Astrocyte (in vitro differentiated cells and primary cell): ENCODE measurements around the gene MAS1. TPM values are rescaled to one million over a fixed set of nuclear protein-coding genes. Genes with fewer than 3 reads are reported as not detected.
A peak's percentile ranks its signal among the peaks of the same experiment; 100 is the strongest.
"Not testable (repeated sequence)": the region's sequence is repeated elsewhere in the genome, so short reads cannot be mapped to it uniquely, and the experiment has no call there.

Source experiments
- DNase-seq: peaks from one replicate; pipeline ENCODE4 v3.0.0-alpha.2; 2010; ENCODE audit warnings: low read depth
- FAIRE-seq: peaks from 2 replicates; lab custom pipeline; 2011; peaks lifted over from hg19 to GRCh38; lab: Jason Lieb, UNC
- H2AFZ ChIP-seq: 2 replicates; pipeline ENCODE4 v1.6.0; 2012; ENCODE audit warnings: low read depth, low read length, inconsistent platforms
- H3K27ac ChIP-seq: 2 replicates; pipeline ENCODE4 v1.5.1; 2011; ENCODE audit warnings: low read depth, low read length, inconsistent platforms
- H3K27me3 ChIP-seq: 2 replicates; pipeline ENCODE4 v1.6.0; 2011; ENCODE audit warnings: low read length, inconsistent platforms; ENCODE audit not compliant: insufficient read depth
- H3K36me3 ChIP-seq: 2 replicates; pipeline ENCODE4 v1.5.1; 2011; ENCODE audit warnings: low read length, inconsistent platforms; ENCODE audit not compliant: insufficient read depth
- H3K4me1 ChIP-seq: 2 replicates; pipeline ENCODE4 v1.5.1; 2011; ENCODE audit warnings: low read length, inconsistent platforms; ENCODE audit not compliant: insufficient read depth
- H3K4me2 ChIP-seq: 2 replicates; pipeline ENCODE4 v1.6.0; 2012; ENCODE audit warnings: low read length, inconsistent platforms
- H3K4me3 ChIP-seq: 2 replicates; pipeline ENCODE4 v1.5.1; 2011; ENCODE audit warnings: low read depth, mild to moderate bottlenecking, low read length, inconsistent platforms; ENCODE audit not compliant: insufficient read depth
- H3K79me2 ChIP-seq: 2 replicates; pipeline ENCODE4 v1.6.0; 2012; ENCODE audit warnings: mild to moderate bottlenecking, low read length, inconsistent platforms; ENCODE audit not compliant: insufficient read depth
- H3K9ac ChIP-seq: 2 replicates; pipeline ENCODE4 v1.6.0; 2012; ENCODE audit warnings: mild to moderate bottlenecking, low read length, inconsistent platforms
- H3K9me3 ChIP-seq: 2 replicates; pipeline ENCODE4 v1.5.1; 2012; ENCODE audit warnings: low read depth, mild to moderate bottlenecking, low read length, inconsistent platforms; ENCODE audit not compliant: insufficient read depth
- H4K20me1 ChIP-seq: 2 replicates; pipeline ENCODE4 v1.6.0; 2012; ENCODE audit warnings: low read length, inconsistent platforms; ENCODE audit not compliant: insufficient read depth
- H3K27ac Mint-ChIP-seq: one replicate; pipeline ENCODE4 v1.8.0; 2021; ENCODE audit warnings: mild to moderate bottlenecking, mixed read lengths; ENCODE audit not compliant: unreplicated experiment
- H3K27me3 Mint-ChIP-seq: one replicate; pipeline ENCODE4 v1.8.0; 2021; ENCODE audit warnings: low read depth, mixed read lengths; ENCODE audit not compliant: unreplicated experiment
- H3K36me3 Mint-ChIP-seq: one replicate; pipeline ENCODE4 v1.8.0; 2021; ENCODE audit warnings: low read depth, mixed read lengths; ENCODE audit not compliant: unreplicated experiment
- H3K4me1 Mint-ChIP-seq: one replicate; pipeline ENCODE4 v1.8.0; 2021; ENCODE audit warnings: low read depth, mixed read lengths; ENCODE audit not compliant: unreplicated experiment
- H3K4me3 Mint-ChIP-seq: one replicate; pipeline ENCODE4 v1.8.0; 2021; ENCODE audit warnings: mild to moderate bottlenecking, moderate library complexity, mixed read lengths; ENCODE audit not compliant: unreplicated experiment
- H3K9me3 Mint-ChIP-seq: one replicate; pipeline ENCODE4 v1.8.0; 2021; ENCODE audit warnings: mild to moderate bottlenecking, mixed read lengths; ENCODE audit not compliant: unreplicated experiment
- EZH2 ChIP-seq: IDR thresholded peaks from 2 replicates; pipeline ENCODE4 v1.6.1; 2012; ENCODE audit warnings: mild to moderate bottlenecking, low read length, inconsistent platforms; ENCODE audit not compliant: insufficient read depth
- total RNA-seq: library from RNA; stranded (reverse); gene quantifications from 2 replicates; pipeline ENCODE4 v1.2.1, GENCODE V29; 2021
- TF ChIP-seq, protein P1 (sequence below): IDR thresholded peaks from 2 replicates; pipeline ENCODE4 v1.5.1; 2011; ENCODE audit warnings: low read depth, mild to moderate bottlenecking, inconsistent platforms, low read length, moderate library complexity; ENCODE audit not compliant: insufficient read depth

The MAS1 gene
- total RNA-seq, 1 donor from 2014 or later = not detected

DNA sequence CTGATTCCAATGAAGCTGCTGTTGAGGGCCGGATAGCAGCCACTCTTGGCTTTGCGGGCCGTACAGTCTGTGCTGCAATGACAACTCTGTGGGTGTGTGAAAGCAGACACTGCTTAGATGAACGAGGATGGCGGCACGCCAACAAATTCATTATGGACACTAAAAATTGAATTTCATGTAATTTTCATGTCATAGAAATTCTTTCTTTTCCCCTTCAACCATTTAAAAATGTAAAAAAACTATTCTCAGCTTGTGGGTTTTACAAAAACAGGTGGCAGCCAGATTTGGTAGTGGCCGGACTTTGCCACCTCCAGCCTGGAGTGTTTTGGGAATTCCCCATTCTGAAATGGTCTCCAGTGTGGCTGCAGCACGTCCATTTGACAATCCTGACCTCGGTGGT lies 26.0 kb downstream of the MAS1 start:
- H3K4me1 Mint-ChIP-seq = peaks cover 5% of the 10 kb centered on the region
- no peak overlapping the region for H3K27ac ChIP-seq
- peaks cover 4% of the 10 kb centered on the region for H3K27me3 ChIP-seq
- no peak overlapping the region for H2AFZ ChIP-seq
- H3K9me3 ChIP-seq = no peaks in the 10 kb centered on the region
- H3K4me1 ChIP-seq = peaks cover 2% of the 10 kb centered on the region
- no peak overlapping the region for H3K4me3 Mint-ChIP-seq
- no peak for DNase-seq
- peaks cover 3% of the 10 kb centered on the region for H3K9me3 Mint-ChIP-seq
- no peak overlapping the region for H3K4me3 ChIP-seq
- H3K36me3 ChIP-seq = no peaks in the 10 kb centered on the region
- H3K36me3 Mint-ChIP-seq = no peaks in the 10 kb centered on the region
- H3K4me2 ChIP-seq = no peak overlapping the region
- no peak overlapping the region for H3K27ac Mint-ChIP-seq
- no peak overlapping the region for H3K9ac ChIP-seq
- H3K27me3 Mint-ChIP-seq = peaks cover 10% of the 10 kb centered on the region
- H3K79me2 ChIP-seq = no peaks in the 10 kb centered on the region
- FAIRE-seq = no peak
- no peaks in the 10 kb centered on the region for H4K20me1 ChIP-seq
- TF ChIP-seq, protein P1, sequence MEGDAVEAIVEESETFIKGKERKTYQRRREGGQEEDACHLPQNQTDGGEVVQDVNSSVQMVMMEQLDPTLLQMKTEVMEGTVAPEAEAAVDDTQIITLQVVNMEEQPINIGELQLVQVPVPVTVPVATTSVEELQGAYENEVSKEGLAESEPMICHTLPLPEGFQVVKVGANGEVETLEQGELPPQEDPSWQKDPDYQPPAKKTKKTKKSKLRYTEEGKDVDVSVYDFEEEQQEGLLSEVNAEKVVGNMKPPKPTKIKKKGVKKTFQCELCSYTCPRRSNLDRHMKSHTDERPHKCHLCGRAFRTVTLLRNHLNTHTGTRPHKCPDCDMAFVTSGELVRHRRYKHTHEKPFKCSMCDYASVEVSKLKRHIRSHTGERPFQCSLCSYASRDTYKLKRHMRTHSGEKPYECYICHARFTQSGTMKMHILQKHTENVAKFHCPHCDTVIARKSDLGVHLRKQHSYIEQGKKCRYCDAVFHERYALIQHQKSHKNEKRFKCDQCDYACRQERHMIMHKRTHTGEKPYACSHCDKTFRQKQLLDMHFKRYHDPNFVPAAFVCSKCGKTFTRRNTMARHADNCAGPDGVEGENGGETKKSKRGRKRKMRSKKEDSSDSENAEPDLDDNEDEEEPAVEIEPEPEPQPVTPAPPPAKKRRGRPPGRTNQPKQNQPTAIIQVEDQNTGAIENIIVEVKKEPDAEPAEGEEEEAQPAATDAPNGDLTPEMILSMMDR = no peak
- TF ChIP-seq EZH2 = no peak

DNA sequence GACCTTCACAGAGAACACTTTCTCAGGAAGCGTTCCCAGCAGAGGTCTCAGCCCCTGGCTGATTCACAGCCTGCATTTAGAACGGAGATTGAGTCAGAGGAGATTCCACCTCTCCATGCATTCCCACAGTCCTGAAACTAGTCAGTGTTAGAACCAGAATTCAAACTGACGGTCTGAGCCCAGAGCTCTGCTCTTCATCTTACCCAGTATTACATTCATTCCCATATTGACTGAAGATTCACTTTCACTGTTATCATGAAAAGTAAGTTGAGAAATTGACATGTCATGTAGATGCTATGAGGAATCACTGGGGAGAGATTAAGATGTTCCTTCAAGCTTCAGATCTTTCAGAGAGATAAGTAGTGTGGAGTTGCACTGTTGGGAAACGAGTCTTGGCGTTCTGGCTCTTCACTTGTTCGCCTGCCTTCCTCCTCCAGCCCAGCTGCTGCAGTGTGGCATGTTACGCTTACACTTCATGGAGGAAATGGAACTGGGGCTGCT lies 28.3 kb downstream of the MAS1 start:
- H3K36me3 Mint-ChIP-seq = no peaks in the 10 kb centered on the region
- H3K27ac ChIP-seq = peak overlapping the region; percentile 39
- no peak overlapping the region for H2AFZ ChIP-seq
- H3K36me3 ChIP-seq = no peaks in the 10 kb centered on the region
- no peak overlapping the region for H3K27ac Mint-ChIP-seq
- no peak overlapping the region for H3K4me3 ChIP-seq
- peaks cover 4% of the 10 kb centered on the region for H3K9me3 Mint-ChIP-seq
- no peaks in the 10 kb centered on the region for H3K79me2 ChIP-seq
- H3K27me3 ChIP-seq = peaks cover 3% of the 10 kb centered on the region
- H3K9me3 ChIP-seq = no peaks in the 10 kb centered on the region
- no peak overlapping the region for H3K9ac ChIP-seq
- H3K4me3 Mint-ChIP-seq = no peak overlapping the region
- H3K4me1 Mint-ChIP-seq = peaks cover 5% of the 10 kb centered on the region
- DNase-seq (peak; percentile 27), FAIRE-seq (peak; percentile 59)
- H3K4me1 ChIP-seq = peaks cover 2% of the 10 kb centered on the region
- peak overlapping the region; percentile 38 for H3K4me2 ChIP-seq
- peaks cover 6% of the 10 kb centered on the region for H3K27me3 Mint-ChIP-seq
- H4K20me1 ChIP-seq = no peaks in the 10 kb centered on the region
- TF ChIP-seq, protein P1 = no peak
- TF ChIP-seq EZH2 = no peak

DNA sequence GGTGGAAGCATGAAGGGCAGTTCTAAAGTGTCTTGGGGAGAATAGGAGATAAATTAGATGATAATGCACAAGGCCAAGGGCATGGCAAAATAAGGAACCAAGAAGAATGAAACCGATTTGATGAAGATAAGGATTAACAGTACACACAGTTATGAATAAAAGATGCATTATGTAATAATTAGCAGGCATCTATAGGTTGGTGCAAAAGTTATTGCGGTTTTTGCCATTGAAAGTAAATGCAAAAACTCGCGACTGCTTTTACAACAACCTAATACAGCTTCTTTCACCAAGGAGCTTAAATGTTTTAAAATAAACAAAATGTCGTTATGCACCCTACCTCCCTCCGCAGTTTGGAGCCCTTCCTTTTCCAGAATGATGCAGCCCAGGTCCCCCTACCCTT lies 29.0 kb downstream of the MAS1 start:
- Histone ChIP-seq H3K9ac (no peak overlapping the region), H3K9me3 (no peaks in the 10 kb centered on the region), H4K20me1 (no peaks in the 10 kb centered on the region), H3K27ac (no peak overlapping the region), H3K4me2 (no peak overlapping the region), H3K79me2 (no peaks in the 10 kb centered on the region), H3K4me1 (peaks cover 2% of the 10 kb centered on the region), H3K36me3 (no peaks in the 10 kb centered on the region), H2AFZ (no peak overlapping the region), H3K4me3 (no peak overlapping the region), H3K27me3 (no peaks in the 10 kb centered on the region)
- H3K4me1 Mint-ChIP-seq = peaks cover 5% of the 10 kb centered on the region
- TF ChIP-seq EZH2 = no peak
- TF ChIP-seq, protein P1 = no peak
- DNase-seq (no peak), FAIRE-seq (no peak)
- H3K27me3 Mint-ChIP-seq = peaks cover 8% of the 10 kb centered on the region
- no peak overlapping the region for H3K4me3 Mint-ChIP-seq
- no peaks in the 10 kb centered on the region for H3K36me3 Mint-ChIP-seq
- H3K9me3 Mint-ChIP-seq = peaks cover 6% of the 10 kb centered on the region
- H3K27ac Mint-ChIP-seq = no peak overlapping the region

DNA sequence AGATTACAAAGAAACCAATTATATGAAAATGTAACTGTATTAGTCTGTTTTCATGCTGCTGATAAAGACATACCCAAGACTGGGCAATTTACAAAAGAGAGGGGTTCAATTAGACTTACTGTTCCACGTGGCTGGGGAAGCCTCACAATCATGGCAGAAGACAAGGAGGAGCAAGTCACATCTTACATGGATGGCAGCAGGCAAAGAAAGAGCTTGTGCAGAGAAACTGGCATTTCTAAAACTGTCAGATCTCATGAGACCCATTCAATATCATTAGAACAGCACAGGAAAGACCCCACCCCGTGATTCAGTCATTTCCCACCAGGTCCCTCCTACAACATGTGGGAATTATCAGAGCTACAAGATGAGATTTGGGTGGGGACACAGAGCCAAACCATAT lies 33.4 kb downstream of the MAS1 start:
- not testable (repeated sequence) for H3K4me3 Mint-ChIP-seq, H3K4me1 Mint-ChIP-seq, H4K20me1 ChIP-seq, H3K36me3 Mint-ChIP-seq, H3K4me3 ChIP-seq, H3K27me3 ChIP-seq, H3K4me2 ChIP-seq, H3K36me3 ChIP-seq, H3K9me3 Mint-ChIP-seq, H3K9me3 ChIP-seq, H3K79me2 ChIP-seq, H3K9ac ChIP-seq, H3K27ac Mint-ChIP-seq, H3K27ac ChIP-seq, H3K27me3 Mint-ChIP-seq, FAIRE-seq, DNase-seq, H3K4me1 ChIP-seq, H2AFZ ChIP-seq
